NCI-H128 (cell line): ENCODE results near the gene PPP4C.
"Not testable (repeated sequence)": the region's sequence is repeated elsewhere in the genome, so short reads cannot be mapped to it uniquely, and the experiment has no call there.

Source experiments
- DNase-seq: peaks from one replicate; lab custom pipeline; 2025; ENCODE audit not compliant: unreplicated experiment; lab: John Stamatoyannopoulos, UW

Gene PPP4C

DNA sequence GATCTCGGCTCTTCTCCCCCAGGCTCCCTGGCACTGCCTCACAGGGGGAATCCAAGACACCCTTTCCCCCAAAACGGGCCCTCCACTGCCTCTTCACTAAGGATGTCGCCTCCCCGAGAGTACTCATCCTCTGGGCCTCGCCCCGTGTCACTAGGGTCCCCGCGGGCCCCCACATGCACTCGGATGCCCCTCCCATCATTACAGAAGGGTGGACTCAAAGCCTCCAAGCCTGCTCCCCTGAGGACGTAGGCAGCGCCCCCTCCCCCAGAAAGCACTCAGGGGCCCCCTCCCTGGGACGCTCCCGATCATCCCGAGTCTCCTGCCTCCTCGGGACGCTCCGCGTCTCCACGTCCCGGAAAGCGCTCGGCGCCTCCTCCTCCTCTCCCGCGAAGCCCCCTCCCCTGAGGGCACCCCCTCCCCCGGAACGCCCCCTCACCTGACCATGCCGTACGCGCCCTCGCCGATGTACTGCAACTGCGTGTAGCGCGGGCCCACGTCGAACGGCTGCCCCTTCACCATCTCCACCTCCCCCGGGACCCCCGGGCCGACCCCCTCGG, 46.9 kb downstream of the PPP4C start:
- DNase-seq = no peak

DNA sequence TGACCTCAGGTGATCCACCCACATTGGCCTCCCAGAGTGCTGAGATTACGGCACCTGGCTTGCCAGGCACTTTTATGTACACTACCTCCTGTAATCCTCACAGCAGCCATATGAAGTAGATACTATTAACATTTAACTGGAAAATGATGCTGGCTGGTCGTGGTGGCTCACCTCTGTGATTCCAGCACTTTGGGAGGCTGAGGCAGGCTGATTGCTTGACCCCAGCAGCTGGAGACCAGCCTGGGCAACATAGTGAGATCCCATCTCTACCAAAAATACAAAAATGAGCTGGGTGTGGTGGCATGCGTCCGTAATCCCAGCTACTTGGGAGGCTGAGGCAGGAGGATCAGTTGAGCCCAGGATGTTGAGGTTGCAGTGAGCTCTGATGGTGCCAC, 49.2 kb downstream of the PPP4C start:
- no peak for DNase-seq

DNA sequence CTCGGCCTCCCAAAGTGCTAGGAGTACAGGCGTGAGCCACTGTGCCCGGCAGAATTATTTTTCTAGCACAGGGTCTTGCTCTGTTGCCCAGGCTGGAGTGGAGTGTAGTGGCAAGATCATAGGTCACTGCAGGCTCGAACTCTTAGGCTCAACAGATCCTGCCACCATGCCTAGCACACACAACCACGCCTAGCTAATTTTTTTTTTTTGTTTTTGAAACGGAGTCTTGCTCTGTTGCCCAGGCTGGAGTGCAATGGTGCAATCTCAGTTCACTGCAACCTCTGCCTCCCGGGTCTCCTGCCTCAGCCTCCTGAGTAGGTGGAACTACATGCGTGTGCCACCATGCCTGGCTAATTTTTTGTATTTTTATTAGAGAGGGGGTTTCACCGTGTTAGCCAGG, 49.9 kb downstream of the PPP4C start:
- DNase-seq = not testable (repeated sequence)

DNA sequence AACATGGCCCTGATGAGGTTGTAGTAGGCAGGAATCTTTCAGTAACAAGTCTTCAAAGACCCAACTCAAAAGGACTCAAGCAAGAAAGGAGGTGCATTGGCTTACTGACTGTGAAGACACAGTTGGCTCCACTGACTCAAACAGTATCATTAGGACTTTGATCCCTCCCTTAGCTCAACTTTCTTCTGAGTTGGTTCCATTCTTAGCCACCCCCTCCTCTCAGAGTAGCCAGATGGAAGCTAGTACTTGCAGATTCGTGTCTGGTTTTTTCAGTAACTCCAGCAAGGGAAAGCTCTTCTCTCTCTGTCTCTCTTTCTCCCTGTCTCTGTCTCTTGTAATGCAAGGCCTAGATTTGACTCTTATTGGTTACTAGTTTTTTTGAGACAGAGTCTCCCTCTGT, 52.2 kb downstream of the PPP4C start:
- DNase-seq = no peak

DNA sequence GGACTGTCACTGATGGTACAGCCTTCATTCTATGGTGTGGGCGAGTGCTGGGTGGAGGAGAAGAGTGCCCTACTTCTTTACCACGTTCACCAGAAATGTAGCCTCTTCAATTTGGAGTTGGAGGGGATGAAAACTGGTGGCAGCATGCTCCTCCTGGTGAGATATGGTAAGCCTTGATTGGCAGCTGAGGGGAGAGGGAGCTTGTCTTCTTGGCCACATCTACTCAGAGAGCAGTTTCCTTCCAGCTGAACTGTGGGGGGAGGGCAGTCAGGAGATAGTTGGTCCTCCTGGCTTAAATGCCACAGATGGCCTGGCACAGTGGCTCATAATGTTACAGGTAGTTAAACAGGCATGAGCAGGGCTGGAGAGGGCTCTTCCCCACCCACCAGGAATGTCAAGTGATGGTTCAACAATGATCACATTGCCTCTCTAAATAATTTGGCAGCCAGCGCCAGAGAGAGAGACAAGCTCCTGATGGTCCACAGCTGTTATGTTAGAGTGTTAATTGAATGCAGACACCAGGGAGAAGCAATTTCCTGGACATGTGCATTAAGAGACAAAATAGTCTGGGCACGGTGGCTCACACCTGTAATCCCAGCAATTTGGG, 56.2 kb downstream of the PPP4C start:
- peak; percentile 39 for DNase-seq

DNA sequence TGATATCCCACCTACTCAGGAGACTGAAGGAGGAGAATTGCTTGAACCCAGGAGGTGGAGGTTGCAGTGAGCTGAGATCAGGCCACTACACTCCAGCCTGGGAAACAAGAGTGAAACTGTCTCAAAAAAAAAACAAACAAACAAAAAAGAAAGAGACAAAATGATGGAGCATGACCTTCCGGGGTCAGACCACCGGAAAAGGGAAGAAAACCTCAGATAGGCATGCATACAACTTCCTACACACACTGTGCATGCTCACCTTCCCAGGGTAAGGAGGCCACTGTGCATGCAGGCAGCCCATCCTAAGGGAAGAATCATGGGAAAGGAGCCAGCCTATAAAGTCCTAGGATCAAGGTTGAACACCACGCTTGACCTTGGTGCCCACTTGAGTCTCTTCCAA, 56.8 kb downstream of the PPP4C start:
- DNase-seq = no peak
